Trophoblast cell (in vitro differentiated cells and primary cell): ENCODE results near the gene CDKAL1.

Experiments used
- DNase-seq, 2 donors: peaks; one replicate each; pipeline ENCODE4 v3.0.0-alpha.2; 2016
- H2AFZ ChIP-seq: 2 replicates; pipeline ENCODE4 v1.6.1; 2013; ENCODE audit warnings: low read length, moderate library complexity, mild to moderate bottlenecking; ENCODE audit not compliant: insufficient read depth, poor library complexity
- H2AK5ac ChIP-seq: 2 replicates; pipeline ENCODE4 v1.6.1; 2013; ENCODE audit warnings: mild to moderate bottlenecking, low read length
- H2BK120ac ChIP-seq: 2 replicates; pipeline ENCODE4 v1.6.1; 2013; ENCODE audit warnings: low read length, mild to moderate bottlenecking, moderate library complexity; ENCODE audit not compliant: insufficient read depth, poor library complexity
- H2BK12ac ChIP-seq: 2 replicates; pipeline ENCODE4 v1.6.1; 2013; ENCODE audit warnings: mild to moderate bottlenecking, low read length, moderate library complexity
- H2BK5ac ChIP-seq: 2 replicates; pipeline ENCODE4 v1.6.1; 2013; ENCODE audit warnings: low read length, low read depth, moderate library complexity, mild to moderate bottlenecking; ENCODE audit not compliant: poor library complexity
- H3K14ac ChIP-seq: 2 replicates; pipeline ENCODE4 v1.6.1; 2013; ENCODE audit warnings: mild to moderate bottlenecking, low read length
- H3K18ac ChIP-seq: 2 replicates; pipeline ENCODE4 v1.6.1; 2013; ENCODE audit warnings: mild to moderate bottlenecking, low read length
- H3K23ac ChIP-seq: 2 replicates; pipeline ENCODE4 v1.6.1; 2013; ENCODE audit warnings: low read length
- H3K27ac ChIP-seq: 2 replicates; pipeline ENCODE4 v1.5.1; 2013; ENCODE audit warnings: low read depth, mild to moderate bottlenecking, inconsistent platforms, low read length, moderate library complexity
- H3K27me3 ChIP-seq: 2 replicates; pipeline ENCODE4 v1.6.1; 2013; ENCODE audit warnings: inconsistent platforms, mild to moderate bottlenecking, low read length, moderate library complexity; ENCODE audit not compliant: insufficient read depth
- H3K36me3 ChIP-seq, 2 experiments: 1 replicate in 1 of 2; 2 replicates in 1 of 2; pipeline ENCODE4 v1.6.1; 2013; ENCODE audit warnings: low read length in 2 of 2, mild to moderate bottlenecking in 2 of 2, moderate library complexity in 1 of 2; ENCODE audit not compliant: insufficient read depth in 2 of 2, control insufficient read depth in 1 of 2
- H3K4ac ChIP-seq: 2 replicates; pipeline ENCODE4 v1.6.1; 2013; ENCODE audit warnings: low read depth, mild to moderate bottlenecking, low read length, moderate library complexity
- H3K4me1 ChIP-seq, 2 experiments: 1 replicate in 1 of 2; 2 replicates in 1 of 2; pipeline ENCODE4 v1.6.1; 2013; ENCODE audit warnings: low read length in 2 of 2, mild to moderate bottlenecking in 2 of 2, moderate library complexity in 1 of 2; ENCODE audit not compliant: insufficient read depth in 2 of 2, control insufficient read depth in 1 of 2
- H3K4me2 ChIP-seq: 2 replicates; pipeline ENCODE4 v1.6.1; 2013; ENCODE audit warnings: inconsistent platforms, mild to moderate bottlenecking, low read length, moderate library complexity
- H3K4me3 ChIP-seq: 2 replicates; pipeline ENCODE4 v1.5.1; 2013; ENCODE audit warnings: mild to moderate bottlenecking, low read depth, low read length, inconsistent platforms
- H3K79me1 ChIP-seq: one replicate; pipeline ENCODE4 v1.6.1; 2013; ENCODE audit warnings: low read length
- H3K79me2 ChIP-seq: 2 replicates; pipeline ENCODE4 v1.6.1; 2013; ENCODE audit warnings: low read length, mild to moderate bottlenecking; ENCODE audit not compliant: control insufficient read depth, insufficient read depth, poor library complexity
- H3K9ac ChIP-seq: 2 replicates; pipeline ENCODE4 v1.6.1; 2013; ENCODE audit warnings: mild to moderate bottlenecking, low read length
- H3K9me3 ChIP-seq: 2 replicates; pipeline ENCODE4 v1.6.1; 2013; ENCODE audit warnings: low read depth, mild to moderate bottlenecking, control low read depth, inconsistent platforms, low read length; ENCODE audit not compliant: insufficient read depth
- H4K12ac ChIP-seq: 2 replicates; pipeline ENCODE4 v1.6.1; 2013; ENCODE audit warnings: low read depth, mild to moderate bottlenecking, low read length, moderate library complexity
- H4K8ac ChIP-seq: 2 replicates; pipeline ENCODE4 v1.6.1; 2013; ENCODE audit warnings: low read depth, mild to moderate bottlenecking, low read length, moderate library complexity
- H4K91ac ChIP-seq: one replicate; pipeline ENCODE4 v1.6.1; 2013; ENCODE audit warnings: low read depth, mild to moderate bottlenecking, low read length, moderate library complexity
- WGBS: extraction: QIAGEN DNeasy Blood & Tissue Kit; methylation state at CpG from one replicate; pipeline ENCODE4 v1.1.7; 2013; ENCODE audit warnings: missing lambda C conversion rate; ENCODE audit not compliant: insufficient read length, insufficient coverage; ENCODE audit errors: extremely low coverage; 5-methylcytosine and 5-hydroxymethylcytosine counted together

Gene CDKAL1

GRCh38 chr6:20845592-20845991 lies 311.3 kb downstream of the CDKAL1 start:
- H2AK5ac ChIP-seq = no peak overlapping the region

GRCh38 chr6:20846602-20847028 lies 312.4 kb downstream of the CDKAL1 start:
- H3K27ac ChIP-seq = no peak overlapping the region
- no peak overlapping the region for H3K14ac ChIP-seq
- no peaks in the 10 kb centered on the region for H3K9me3 ChIP-seq
- peaks cover 0 to 3% of the 10 kb centered on the region in 2 experiments for H3K4me1 ChIP-seq
- no peaks in the 10 kb centered on the region for H3K79me2 ChIP-seq
- no peaks in the 10 kb centered on the region for H3K27me3 ChIP-seq
- H2BK5ac ChIP-seq = no peak overlapping the region
- no peak overlapping the region for H2AFZ ChIP-seq
- H3K4me2 ChIP-seq = no peak overlapping the region
- no peak overlapping the region for H4K91ac ChIP-seq
- H3K4me3 ChIP-seq = no peak overlapping the region
- no peak overlapping the region for H3K18ac ChIP-seq
- no peak overlapping the region for H3K4ac ChIP-seq
- H4K12ac ChIP-seq = no peak overlapping the region
- no peaks in the 10 kb centered on the region for H3K36me3 ChIP-seq
- H3K9ac ChIP-seq = no peak overlapping the region
- no peaks in the 10 kb centered on the region for H3K79me1 ChIP-seq
- DNase-seq = no peak
- H2BK120ac ChIP-seq = no peak overlapping the region
- WGBS = no CpG with 5 or more reads among the region's 1 CpG
- peak overlapping the region; percentile 74 for H2AK5ac ChIP-seq
- no peak overlapping the region for H2BK12ac ChIP-seq
- H3K23ac ChIP-seq = no peak overlapping the region
- H4K8ac ChIP-seq = no peak overlapping the region

More at GRCh38 chr6:20845592-20845991, 311.3 kb downstream of the CDKAL1 start:
- H4K91ac ChIP-seq = no peak overlapping the region
- no peak overlapping the region for H3K18ac ChIP-seq
- DNase-seq = no peak
- H4K12ac ChIP-seq = no peak overlapping the region
- H2BK5ac ChIP-seq = no peak overlapping the region
- H3K23ac ChIP-seq = no peak overlapping the region
- no peaks in the 10 kb centered on the region for H3K9me3 ChIP-seq
- H4K8ac ChIP-seq = no peak overlapping the region
- H2AFZ ChIP-seq = no peak overlapping the region
- H3K4me3 ChIP-seq = no peak overlapping the region
- no peaks in the 10 kb centered on the region for H3K79me1 ChIP-seq
- H3K36me3 ChIP-seq = no peaks in the 10 kb centered on the region
- no peak overlapping the region for H3K14ac ChIP-seq
- H3K4me1 ChIP-seq = peaks cover 0 to 3% of the 10 kb centered on the region in 2 experiments
- H2BK120ac ChIP-seq = no peak overlapping the region
- H3K79me2 ChIP-seq = no peaks in the 10 kb centered on the region
- H3K9ac ChIP-seq = no peak overlapping the region
- H2BK12ac ChIP-seq = no peak overlapping the region
- no peak overlapping the region for H3K4ac ChIP-seq
- H3K27ac ChIP-seq = no peak overlapping the region
- no peak overlapping the region for H3K4me2 ChIP-seq
- H3K27me3 ChIP-seq = no peaks in the 10 kb centered on the region

- no peak overlapping the region for H2BK120ac ChIP-seq
- DNase-seq = no peak
- H3K27ac ChIP-seq = no peak overlapping the region
- H2BK5ac ChIP-seq = no peak overlapping the region
- no peak overlapping the region for H2BK12ac ChIP-seq
- no peak overlapping the region for H3K9ac ChIP-seq
- H4K8ac ChIP-seq = no peak overlapping the region
- H3K4me3 ChIP-seq = no peak overlapping the region
- no peaks in the 10 kb centered on the region for H3K27me3 ChIP-seq
- H3K9me3 ChIP-seq = no peaks in the 10 kb centered on the region
- H3K36me3 ChIP-seq = no peaks in the 10 kb centered on the region
- H3K4me1 ChIP-seq = peaks cover 0 to 3% of the 10 kb centered on the region in 2 experiments
- no peak overlapping the region for H2AK5ac ChIP-seq
- no peak overlapping the region for H2AFZ ChIP-seq
- H3K14ac ChIP-seq = no peak overlapping the region
- H3K4ac ChIP-seq = no peak overlapping the region
- no peak overlapping the region for H3K23ac ChIP-seq
- no peak overlapping the region for H3K18ac ChIP-seq
- WGBS = no CpG with 5 or more reads among the region's 3 CpGs
- no peak overlapping the region for H3K4me2 ChIP-seq
- H4K12ac ChIP-seq = no peak overlapping the region
- no peaks in the 10 kb centered on the region for H3K79me2 ChIP-seq
- no peak overlapping the region for H4K91ac ChIP-seq
- no peaks in the 10 kb centered on the region for H3K79me1 ChIP-seq
Measured at GRCh38 chr6:20847904-20848303, 313.6 kb downstream of the CDKAL1 start.

DNA sequence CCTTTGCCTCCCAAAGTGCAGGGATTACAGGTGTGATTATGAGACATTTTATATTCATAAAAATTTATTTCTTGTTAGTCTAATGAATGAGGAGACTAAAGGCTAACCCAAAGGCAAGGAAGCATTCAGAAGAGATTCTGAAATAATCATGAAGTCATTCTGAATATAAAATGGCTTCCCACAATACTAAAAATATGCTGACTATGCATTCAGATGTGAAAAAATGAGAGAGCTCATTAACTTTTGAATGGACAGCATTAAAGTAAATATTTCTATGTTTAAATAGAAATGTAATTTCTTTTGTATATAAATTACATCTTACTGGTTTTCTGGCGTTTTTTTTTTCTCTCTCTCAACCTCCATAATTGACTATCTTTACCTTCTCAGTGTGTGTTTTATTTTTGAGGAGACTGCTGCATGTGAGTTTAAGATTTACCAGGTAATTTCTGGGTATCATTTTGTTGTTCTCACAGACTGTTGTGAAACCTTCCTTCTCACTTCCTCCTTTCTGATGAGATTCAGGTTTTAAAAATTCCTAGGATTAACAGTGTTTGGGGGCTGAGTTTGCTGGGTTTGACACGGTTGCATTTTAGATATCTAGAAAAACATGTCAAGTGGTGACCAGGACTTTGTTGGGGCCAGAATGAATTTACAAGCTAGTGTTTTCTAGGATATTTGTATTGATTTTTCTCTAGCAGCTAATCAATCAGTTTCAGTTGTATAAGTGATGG lies 316.6 kb downstream of the CDKAL1 start:
- Histone ChIP-seq H4K91ac (no peak overlapping the region), H3K79me2 (no peaks in the 10 kb centered on the region)

More for the DNA sequence above, 316.6 kb downstream of the CDKAL1 start:
- Histone ChIP-seq H3K27ac (no peak overlapping the region), H4K12ac (no peak overlapping the region), H4K8ac (no peak overlapping the region), H2BK5ac (no peak overlapping the region), H3K4me3 (no peak overlapping the region), H2BK120ac (no peak overlapping the region), H3K4me1 (no peaks in the 10 kb centered on the region), H2AK5ac (no peak overlapping the region), H3K79me1 (no peaks in the 10 kb centered on the region), H3K23ac (no peak overlapping the region), H3K27me3 (no peaks in the 10 kb centered on the region), H2BK12ac (no peak overlapping the region), H3K4me2 (no peak overlapping the region), H3K9me3 (no peaks in the 10 kb centered on the region), H3K18ac (no peak overlapping the region), H3K36me3 (no peaks in the 10 kb centered on the region), H2AFZ (no peak overlapping the region), H3K9ac (no peak overlapping the region), H3K14ac (no peak overlapping the region), H3K4ac (no peak overlapping the region)
- WGBS = no CpG with 5 or more reads among the region's 2 CpGs
- DNase-seq = no peak
